Activated naive CD4-positive, alpha-beta T cell treated with Interleukin-2 at 50 U/mL for 16 hours (primary cell): Measurements from ENCODE around the gene HDAC7.
A peak's percentile ranks its signal among the peaks of the same experiment; 100 is the strongest.
"Not testable (repeated sequence)": the region's sequence is repeated elsewhere in the genome, so short reads cannot be mapped to it uniquely, and the experiment has no call there.

ENCODE experiments used
- DNase-seq: peaks from one replicate; pipeline ENCODE4 v3.0.0-alpha.2; 2020

HDAC7 gene

GRCh38 chr12:47828008-47828975 is 8.6 kb upstream of the HDAC7 start:
- DNase-seq = no peak

GRCh38 chr12:47825173-47825639 is 5.5 kb upstream of the HDAC7 start:
- no peak for DNase-seq

DNA sequence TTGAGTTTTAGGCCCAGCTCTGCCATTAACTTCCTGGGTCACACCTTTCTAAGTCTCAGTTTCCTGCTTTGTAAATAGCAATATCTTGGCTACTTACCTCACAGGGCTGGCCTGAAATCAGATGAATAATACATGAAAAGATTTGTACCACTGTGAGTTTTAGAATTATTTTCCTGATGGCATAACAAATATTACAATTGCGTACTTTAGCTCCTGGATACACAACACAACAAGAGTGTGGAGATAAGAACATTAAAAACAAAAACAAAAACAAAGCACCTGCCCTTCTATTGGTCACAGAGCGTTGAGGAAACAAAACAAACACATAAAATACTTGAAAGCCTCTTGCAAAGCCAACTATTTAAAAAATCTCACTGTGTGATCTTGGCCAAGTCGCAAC is 4.9 kb upstream of the HDAC7 start:
- DNase-seq = no peak

GRCh38 chr12:47824198-47824597 is 4.5 kb upstream of the HDAC7 start:
- DNase-seq = no peak

GRCh38 chr12:47823422-47824086 is 3.9 kb upstream of the HDAC7 start:
- DNase-seq = no peak

DNA sequence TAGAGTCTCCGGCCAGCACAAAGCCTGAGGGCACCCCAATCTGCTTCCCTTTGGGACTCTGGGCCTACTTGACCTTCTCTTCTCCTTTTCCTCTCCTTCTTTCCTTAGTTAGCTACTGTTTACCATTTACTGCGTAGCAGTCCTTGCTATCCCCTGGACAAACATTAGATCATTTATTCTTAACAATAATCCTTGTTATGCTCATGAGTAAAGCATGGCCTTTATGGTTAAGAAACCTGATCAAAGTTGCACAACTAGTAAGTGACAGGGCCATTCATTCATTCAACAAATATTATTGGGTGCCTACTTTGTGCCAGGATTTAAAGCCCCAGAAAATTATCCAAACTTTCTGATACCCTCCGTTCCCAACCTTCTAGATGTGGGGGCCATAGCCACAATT is 3.2 kb upstream of the HDAC7 start:
- no peak for DNase-seq

DNA sequence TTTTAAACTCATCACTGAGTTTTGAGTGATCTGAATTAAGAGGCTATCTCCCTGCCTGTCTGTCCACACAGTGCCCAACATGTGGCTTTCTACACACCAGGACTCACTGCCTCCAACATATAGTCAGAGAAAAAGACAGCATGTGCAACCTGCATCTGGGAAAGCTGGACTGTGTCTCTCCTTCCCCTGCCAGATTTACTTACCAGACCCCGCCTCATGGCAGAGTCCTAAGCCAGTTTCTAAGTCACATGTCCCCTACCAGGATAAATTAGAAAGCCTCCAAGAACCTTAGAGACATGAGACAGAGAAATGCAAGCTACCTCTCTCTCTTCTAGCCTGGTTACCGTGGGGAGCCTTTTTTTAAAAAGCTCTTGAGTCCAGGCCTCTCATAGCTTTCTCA is 2.7 kb upstream of the HDAC7 start:
- no peak for DNase-seq

- no peak for DNase-seq
Measured at GRCh38 chr12:47821346-47821706, 1.6 kb upstream of the HDAC7 start.

DNA sequence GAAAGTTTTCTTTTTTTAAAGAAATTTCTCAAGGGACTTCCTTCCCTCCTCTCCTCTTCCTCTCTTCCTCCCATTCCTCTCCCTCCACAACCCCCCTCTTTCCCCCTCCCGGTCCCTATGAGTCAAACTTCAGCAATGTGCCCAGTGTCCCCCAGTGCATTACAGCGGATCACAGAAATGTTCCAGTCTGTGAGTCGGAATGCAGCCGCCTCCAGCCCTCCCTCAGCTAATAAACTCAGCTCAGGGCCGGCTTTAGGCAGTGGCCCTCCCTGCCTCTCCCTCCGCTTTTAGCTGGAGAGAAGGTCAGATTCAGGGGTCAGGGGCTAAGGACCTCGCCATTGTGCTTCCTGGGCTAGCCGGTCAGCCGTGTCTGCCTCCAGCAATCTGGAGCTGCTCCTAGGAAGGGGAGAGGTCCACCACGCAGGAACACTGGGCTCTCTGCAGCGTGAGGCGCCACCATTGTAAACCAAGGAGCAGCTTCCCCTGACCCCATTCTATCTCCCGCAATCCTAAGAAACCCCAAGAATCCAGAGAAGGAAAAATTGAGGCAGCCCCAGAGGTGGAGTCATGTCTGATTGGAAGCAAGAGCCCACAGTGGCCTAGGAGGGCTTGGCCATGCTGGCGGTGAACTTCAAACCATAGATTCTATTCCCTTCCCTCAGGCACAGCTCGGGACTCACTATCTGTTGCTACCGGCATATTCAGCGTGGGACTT is 1.1 kb upstream of the HDAC7 start:
- no peak for DNase-seq

DNA sequence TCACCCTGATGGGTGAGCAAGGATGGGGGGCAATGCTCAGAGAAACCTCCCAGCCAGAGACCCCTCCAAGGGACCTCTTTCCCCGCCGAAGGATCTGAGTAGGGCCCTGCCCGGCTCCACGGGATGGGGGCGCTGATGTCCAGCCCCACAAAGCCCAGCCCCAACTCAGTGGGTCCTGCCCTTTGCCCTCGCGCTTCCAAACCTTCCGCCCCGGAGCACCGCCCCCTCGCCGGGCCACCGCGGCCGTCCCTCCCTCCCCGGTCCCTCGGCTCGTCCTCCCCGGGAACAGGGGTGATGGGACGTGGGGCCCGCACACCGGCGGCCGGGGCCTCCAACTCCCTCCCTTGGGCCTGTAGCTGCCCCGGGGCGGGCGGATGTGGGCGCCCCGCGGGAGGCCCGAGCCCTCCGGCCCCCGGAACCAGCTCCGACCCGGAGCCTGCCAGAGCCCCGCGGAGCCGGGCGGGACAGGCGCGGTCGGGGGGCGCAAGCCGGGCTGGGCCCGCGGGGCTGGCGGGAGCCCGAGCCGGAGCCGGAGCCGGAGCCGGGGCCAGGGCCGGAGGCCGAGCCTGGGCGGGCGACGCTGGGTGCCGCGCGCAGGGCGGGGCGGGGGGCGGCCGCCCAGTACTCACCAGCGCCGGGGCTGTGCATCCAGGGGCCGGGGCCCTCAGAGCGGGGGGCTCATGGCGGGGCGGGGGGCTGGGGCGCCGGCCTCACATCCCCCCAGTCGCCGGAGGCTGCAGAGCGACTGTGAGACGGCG is 386 bp downstream of the HDAC7 start:
- DNase-seq = peak; percentile 56

DNA sequence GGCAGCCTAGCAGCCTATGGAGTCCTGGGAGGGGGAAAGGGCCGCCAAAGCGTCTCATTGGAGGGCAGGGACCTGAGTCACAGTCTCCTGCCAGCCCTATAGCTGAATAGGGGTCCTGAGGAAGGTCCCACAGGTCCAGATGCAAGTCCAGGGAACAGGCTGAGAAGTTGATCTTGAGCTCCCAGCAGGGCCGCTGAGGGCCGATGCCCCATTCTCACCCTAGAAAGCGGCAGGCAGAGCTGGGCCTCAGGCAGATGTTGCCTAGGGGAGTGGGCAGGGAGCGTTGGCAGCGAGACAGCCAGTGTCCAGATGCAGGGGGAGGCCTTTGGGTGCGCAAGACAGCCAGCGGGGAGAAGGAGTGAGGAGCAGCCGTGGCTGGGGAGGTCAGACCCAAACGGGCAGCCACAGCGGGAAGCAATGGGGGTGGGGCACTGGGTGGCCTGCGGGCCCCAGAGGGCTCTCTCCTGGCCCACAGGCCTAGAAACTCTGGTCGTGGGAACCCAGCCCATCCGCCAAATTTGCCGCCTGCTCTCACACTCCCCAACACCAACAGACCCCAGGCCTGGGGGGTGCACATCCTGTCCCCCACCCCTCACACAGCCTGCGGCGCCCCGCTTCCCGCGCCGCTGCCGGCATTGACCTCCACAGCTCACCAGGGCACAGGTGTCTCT is 1.1 kb downstream of the HDAC7 start:
- peak; percentile 46 for DNase-seq

- no peak for DNase-seq
Measured at GRCh38 chr12:47818007-47818376, 1.7 kb downstream of the HDAC7 start.

- DNase-seq = no peak
Measured at GRCh38 chr12:47817272-47818006, 2.3 kb downstream of the HDAC7 start.

GRCh38 chr12:47816403-47817271 is 3.1 kb downstream of the HDAC7 start:
- no peak for DNase-seq

- not testable (repeated sequence) for DNase-seq
Measured at GRCh38 chr12:47815447-47815846, 4.3 kb downstream of the HDAC7 start.

DNA sequence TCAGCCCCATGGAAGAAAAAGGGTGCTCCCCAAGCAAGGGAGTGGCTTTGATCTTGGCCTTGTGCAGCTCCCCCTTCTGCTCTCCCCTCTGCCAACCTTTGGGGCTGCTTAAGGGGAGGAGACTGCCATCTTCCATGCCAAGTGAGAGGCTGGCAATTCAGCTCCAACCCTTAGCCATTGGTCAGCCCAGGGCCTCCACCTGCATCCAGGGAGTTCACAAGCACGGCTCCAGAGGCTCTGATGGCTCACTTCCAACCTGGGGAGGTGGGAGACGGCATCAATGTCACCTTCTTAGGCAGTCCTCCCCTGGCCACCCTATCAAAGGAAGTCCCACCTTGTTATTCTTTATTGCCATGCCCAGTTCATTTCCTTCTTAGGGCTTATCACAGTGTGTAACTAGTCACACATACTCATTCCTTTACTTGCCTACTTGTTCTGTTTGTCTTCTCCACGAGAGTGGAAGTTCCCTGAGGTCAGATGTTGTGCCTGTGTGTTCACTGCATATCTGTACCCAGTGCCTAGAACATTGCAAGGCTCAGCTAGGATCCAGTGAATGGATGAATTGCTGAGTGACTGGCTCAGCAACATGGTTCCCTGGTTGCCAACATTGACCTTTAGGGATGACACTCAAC is 5.0 kb downstream of the HDAC7 start:
- no peak for DNase-seq

DNA sequence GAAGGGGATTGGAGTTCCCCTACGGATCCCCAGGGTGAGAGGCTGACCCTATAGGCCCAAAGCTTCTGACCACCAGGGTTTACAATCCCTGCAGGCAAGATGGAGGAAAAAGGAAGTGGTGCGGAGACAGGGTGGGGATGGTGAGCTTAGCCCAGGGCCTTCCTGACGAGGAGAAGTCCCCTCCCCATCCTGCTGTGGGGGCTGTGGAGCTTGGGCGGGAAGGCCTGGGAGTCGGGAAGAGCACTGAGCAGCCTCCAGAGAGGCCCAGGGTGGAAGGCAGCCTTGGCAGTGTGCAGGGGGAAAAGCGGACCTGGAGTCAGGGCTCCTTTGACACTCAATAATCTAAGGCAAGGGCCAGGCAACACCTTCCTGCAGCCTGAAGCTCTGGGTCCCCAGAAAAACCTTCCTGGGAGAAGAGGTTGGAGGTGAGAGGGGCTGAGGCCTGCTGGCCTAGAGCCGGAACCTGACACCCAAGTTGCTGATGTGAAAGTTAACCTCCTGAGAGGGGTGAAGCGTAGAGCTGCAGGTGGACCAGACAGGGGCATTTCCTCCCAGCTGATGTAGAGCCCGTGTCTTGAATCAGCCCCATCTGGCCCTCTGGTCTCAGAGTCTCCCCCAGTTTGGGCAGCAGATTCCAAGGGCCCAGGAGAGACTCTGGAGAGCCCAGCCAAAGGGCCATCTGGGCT is 6.0 kb downstream of the HDAC7 start:
- DNase-seq = no peak

GRCh38 chr12:47812797-47813510 is 6.7 kb downstream of the HDAC7 start:
- DNase-seq = peak; percentile 95
